Dedifferentiated amniotic fluid mesenchymal stem cell (primary cell): ENCODE data around the gene CDCP2.
"Not testable (repeated sequence)": the region's sequence is repeated elsewhere in the genome, so short reads cannot be mapped to it uniquely, and the experiment has no call there.

Experiments used
- DNase-seq: peaks from one replicate; pipeline ENCODE4 v3.0.0-alpha.2; 2016; ENCODE audit errors: extremely low spot score

Gene CDCP2

GRCh38 chr1:54115520-54115919 is 37.3 kb downstream of the CDCP2 start:
- DNase-seq, result no peak

GRCh38 chr1:54114955-54115354 is 37.8 kb downstream of the CDCP2 start:
- DNase-seq, result no peak

DNA sequence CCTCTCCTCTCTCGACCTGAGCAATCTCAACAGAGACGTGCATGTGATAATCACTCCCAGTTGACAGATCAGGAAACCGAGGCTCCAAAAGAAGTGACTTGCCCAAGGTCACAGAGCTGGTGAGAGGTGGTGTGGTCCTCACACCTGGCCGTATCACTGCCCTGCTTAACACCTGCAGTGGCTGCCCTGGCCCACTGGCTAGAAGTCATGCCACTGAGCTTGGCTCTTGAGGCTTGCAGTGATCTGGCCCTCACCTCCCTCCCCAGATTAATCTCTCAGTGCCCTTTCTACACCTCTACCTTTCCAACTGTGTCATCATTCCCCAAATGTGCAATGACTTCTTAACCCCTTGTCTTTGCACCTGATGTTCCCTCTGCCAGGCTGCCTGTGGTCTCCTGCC is 38.8 kb downstream of the CDCP2 start:
- DNase-seq, result no peak

- no peak for DNase-seq
These were observed 40.0 kb downstream of the CDCP2 start for GRCh38 chr1:54112705-54113368.

DNA sequence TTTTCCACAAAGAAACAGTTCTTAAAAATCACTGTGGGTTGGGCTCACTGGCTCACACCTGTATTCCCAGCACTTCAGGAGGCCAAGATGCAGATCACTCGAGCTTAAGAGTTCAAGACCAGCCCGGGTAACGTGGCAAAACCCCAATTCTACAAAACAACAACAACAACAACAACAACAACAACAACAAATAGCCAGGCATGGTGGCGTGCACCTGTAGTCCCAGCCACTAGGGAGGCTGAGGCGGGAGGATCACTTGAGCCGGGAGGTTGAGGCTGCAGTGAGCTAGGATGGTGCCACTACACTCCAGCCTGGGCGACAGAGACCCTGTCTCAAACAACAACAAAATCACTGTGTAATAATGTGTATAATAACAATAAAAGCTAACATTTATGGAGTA is 40.8 kb downstream of the CDCP2 start:
- DNase-seq, result no peak

DNA sequence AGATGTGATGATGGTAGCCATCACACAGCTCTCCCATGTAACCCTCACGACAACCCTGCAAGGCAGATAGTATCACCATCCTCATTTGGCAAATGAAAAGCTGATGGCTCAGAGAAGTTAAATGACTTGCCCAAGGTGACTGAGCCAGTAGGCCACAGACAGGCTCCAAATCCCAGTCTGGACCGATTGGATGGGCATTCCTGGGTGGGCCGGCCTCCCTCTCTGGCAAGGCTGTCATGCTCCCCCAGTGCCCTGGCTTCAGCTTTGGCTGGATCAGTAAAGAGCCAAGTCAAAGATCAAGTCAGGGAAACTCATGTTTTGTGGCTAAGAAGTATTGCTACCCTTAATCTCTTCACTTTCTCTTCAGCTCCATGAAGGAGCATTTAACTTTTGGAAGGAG is 41.2 kb downstream of the CDCP2 start:
- DNase-seq, result no peak

- DNase-seq, result no peak
These were observed 41.8 kb downstream of the CDCP2 start for GRCh38 chr1:54110996-54111395.

DNA sequence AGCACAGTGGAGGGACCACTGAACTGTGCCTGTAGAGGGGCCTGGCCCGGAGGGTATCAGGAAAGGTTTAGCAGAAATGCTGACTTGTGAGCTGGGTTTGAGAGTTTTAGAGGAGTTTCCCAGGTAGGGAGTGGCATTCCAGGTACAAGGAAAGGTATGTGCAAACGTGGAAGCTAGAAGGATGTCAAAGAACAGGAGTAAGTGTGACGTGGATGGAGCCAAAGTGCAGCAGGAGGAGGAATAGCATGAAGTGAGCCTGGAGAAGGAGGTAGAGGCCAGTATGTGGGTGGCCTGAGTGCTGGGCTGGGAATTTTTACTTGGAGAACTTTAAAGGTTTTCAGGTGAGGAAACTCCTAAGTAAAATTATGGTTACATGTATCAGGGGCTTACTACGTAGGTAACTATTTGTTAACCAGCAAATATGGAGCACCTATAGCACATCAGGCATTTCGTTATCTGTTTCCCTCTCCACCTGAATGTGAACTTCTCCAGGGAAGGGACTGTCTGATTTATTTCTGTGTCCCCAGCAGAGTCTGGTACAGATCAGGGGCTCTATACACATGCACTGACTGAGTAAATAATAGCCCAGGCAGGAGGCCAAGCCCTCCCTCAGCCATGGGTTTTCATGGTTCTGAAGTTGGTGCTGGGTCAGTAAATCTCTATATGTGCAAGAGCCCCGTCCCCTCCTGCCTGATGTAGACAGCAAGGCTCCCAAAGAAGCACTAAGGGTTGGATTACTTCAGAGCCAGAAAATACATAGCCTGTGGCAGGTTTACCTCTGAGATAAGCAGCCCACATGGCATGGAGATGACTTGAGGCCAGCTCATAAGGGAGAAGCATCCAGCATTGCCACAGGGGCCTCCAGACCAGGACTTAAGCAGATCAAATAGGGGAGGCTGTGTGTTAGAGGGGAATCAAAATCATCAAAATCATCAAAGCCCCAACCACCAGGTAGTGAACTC is 43.4 kb downstream of the CDCP2 start:
- no peak for DNase-seq

DNA sequence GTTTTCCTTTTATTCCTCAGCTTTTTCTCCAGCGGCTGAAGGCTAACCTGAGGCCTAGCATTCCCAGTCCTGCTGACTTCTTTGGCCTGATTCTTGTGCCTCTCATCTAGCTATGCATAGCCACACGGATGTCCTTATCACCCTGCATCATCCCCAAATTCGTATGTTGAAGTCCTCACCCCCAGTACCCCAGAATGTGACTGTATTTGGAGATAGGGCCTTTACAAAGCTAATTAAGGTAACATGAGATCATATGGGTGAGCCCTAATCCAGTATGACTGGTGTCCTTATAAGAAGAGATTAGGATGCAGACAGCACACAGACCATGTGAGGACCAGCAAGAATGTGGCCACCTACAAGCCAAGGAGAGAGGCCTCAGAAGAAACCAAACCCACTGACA is 44.6 kb downstream of the CDCP2 start:
- DNase-seq, result no peak

GRCh38 chr1:54107131-54107530 is 45.7 kb downstream of the CDCP2 start:
- DNase-seq, result no peak

GRCh38 chr1:54105736-54106269 is 47.0 kb downstream of the CDCP2 start:
- DNase-seq, result no peak

GRCh38 chr1:54105080-54105479 is 47.7 kb downstream of the CDCP2 start:
- DNase-seq, result no peak

- DNase-seq, result not testable (repeated sequence)
These were observed 48.2 kb downstream of the CDCP2 start for GRCh38 chr1:54104613-54105012.

DNA sequence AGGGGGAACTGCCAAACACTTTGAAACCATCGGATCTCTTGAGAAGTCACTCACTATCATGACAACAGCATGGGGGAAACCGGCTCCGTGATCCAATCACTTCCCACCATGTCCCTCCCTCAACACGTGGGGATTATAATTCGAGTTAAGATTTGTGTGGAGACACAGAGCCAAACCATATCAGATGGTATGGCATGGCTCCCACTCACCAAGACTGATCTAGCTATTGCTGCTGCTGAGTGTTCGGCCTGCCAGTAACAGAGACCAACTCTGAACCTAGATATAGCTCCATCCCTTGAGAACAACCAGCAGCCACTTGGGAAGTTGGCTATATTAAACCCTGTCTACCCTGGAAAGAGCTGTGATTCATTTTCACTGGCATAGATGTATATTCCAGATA is 49.4 kb downstream of the CDCP2 start:
- no peak for DNase-seq

- DNase-seq, result no peak
These were observed 52.3 kb downstream of the CDCP2 start for GRCh38 chr1:54100500-54100899.

GRCh38 chr1:54099061-54099610 is 53.7 kb downstream of the CDCP2 start:
- no peak for DNase-seq

DNA sequence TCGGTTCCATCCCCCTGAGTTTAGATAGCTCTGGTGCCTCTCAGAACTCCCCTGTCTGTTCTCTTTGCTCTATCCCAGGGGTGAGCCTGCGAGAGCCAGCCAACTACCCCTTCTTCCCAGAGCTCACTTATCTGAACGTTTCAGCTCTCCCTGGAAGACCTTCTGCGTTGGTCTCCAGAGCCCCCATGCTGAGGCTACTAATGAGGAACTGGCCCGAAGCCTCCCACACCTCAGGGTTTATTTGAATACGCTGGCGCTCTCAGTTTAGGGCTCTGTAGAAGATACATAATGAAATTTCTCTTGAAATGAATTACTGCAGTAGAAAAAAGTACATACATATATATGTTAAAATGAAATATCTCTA is 55.9 kb downstream of the CDCP2 start:
- no peak for DNase-seq

DNA sequence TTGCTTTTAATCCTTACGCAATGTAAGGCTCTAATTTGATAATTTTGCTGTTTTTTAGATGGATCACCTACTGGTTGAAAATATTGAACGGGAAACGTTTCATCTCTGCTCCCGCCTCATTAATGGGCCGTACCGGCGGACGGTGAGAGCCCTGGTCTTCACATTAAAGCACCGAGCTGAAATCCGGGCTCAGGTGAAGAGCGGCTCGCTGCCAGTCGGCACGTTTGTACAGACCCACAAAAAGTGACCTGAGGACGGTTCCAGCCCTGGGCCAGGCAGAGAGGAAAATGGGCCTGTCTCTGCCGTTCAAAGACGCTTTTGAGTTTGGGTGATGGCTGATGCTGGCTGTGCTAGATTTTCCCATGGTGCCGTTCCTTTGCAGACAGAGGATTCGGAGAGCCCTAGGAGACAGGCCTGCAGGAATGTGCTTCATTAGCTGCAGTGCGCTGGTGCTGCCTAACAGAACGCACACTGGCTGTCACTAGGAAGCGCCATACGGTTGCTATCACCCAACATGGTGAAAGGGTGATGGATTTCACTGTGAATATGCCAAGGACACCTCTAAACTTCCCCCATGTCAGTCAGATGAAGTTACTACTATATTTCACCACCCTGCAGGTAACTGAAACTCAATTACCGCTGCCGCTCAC is 56.4 kb downstream of the CDCP2 start:
- DNase-seq, result no peak

- no peak for DNase-seq
These were observed 57.1 kb downstream of the CDCP2 start for GRCh38 chr1:54095546-54096226.

GRCh38 chr1:54094730-54095105 is 58.1 kb downstream of the CDCP2 start:
- DNase-seq, result not testable (repeated sequence)

- no peak for DNase-seq
These were observed 58.6 kb downstream of the CDCP2 start for GRCh38 chr1:54094001-54094729.
